ENCODE results near the gene IL17B. TPM values are rescaled to one million over a fixed set of nuclear protein-coding genes. Genes with fewer than 3 reads are reported as not detected.

IL17B gene
- total RNA-seq, 2 donors from 2014 or later = 9.3 TPM; not detected in 1

DNA sequence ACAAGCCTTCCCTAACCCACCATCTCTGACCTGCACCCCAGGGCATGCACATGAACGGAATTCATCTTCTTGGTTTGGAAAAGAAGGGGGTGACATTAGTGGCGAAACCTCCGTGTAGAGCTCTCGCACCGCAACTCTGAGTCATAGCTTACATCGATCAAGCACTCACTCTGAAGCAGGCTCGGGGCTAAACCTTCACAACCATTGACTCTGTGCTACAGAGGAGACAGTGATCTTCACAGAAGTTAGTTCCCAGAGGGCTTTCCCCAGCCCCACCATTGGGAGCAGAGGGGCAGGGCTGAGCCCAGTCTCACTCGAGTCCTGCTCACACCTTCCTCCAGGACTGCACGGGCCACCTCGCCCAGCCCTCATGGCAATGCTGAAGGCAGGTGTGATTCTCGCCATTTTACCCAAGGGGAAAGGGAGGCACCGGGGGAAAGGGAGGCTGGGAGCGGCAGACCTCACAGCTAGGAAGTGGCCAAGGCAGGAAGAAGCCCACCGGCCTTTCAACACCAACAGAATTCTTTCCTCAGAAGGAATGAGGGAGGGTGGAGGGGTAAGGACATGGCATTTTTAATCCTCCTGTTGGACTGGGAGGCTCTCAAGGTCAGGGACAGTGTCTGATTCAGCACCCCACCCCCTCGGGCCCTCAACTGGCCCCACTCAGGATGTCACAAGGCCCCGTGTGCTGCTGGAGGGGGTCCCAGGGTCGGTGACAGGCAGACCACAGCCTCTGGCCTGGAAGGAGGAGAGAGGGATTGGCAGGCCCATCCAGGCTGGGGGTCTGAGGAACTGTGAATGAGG lies 25.9 kb upstream of the IL17B start:
- no peaks in the 10 kb centered on the region for H3K4me1 ChIP-seq (replicated peaks)
- intact Hi-C loops (cut with DNase I) = no loop called here
- H3K36me3 ChIP-seq = no peaks in the 10 kb centered on the region
- no peak for DNase-seq (ENCODE audit: low spot score)
- H3K27me3 ChIP-seq (replicated peaks; ENCODE audit: insufficient read depth) = no peaks in the 10 kb centered on the region
- H3K9me3 ChIP-seq = no peaks in the 10 kb centered on the region
- 68% methylated on average over 17 of the region's 17 CpGs for WGBS
- peak overlapping the region; percentile 80 to 81 for H3K27ac ChIP-seq
- H3K4me3 ChIP-seq = no peak overlapping the region
- no peak for TF ChIP-seq POLR2AphosphoS5 (IDR thresholded peaks at IDR 0.05)
- TF ChIP-seq, protein P1, sequence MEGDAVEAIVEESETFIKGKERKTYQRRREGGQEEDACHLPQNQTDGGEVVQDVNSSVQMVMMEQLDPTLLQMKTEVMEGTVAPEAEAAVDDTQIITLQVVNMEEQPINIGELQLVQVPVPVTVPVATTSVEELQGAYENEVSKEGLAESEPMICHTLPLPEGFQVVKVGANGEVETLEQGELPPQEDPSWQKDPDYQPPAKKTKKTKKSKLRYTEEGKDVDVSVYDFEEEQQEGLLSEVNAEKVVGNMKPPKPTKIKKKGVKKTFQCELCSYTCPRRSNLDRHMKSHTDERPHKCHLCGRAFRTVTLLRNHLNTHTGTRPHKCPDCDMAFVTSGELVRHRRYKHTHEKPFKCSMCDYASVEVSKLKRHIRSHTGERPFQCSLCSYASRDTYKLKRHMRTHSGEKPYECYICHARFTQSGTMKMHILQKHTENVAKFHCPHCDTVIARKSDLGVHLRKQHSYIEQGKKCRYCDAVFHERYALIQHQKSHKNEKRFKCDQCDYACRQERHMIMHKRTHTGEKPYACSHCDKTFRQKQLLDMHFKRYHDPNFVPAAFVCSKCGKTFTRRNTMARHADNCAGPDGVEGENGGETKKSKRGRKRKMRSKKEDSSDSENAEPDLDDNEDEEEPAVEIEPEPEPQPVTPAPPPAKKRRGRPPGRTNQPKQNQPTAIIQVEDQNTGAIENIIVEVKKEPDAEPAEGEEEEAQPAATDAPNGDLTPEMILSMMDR (IDR thresholded peaks at IDR 0.05) = no peak
- no peak for TF ChIP-seq POLR2A (IDR thresholded peaks at IDR 0.05)

DNA sequence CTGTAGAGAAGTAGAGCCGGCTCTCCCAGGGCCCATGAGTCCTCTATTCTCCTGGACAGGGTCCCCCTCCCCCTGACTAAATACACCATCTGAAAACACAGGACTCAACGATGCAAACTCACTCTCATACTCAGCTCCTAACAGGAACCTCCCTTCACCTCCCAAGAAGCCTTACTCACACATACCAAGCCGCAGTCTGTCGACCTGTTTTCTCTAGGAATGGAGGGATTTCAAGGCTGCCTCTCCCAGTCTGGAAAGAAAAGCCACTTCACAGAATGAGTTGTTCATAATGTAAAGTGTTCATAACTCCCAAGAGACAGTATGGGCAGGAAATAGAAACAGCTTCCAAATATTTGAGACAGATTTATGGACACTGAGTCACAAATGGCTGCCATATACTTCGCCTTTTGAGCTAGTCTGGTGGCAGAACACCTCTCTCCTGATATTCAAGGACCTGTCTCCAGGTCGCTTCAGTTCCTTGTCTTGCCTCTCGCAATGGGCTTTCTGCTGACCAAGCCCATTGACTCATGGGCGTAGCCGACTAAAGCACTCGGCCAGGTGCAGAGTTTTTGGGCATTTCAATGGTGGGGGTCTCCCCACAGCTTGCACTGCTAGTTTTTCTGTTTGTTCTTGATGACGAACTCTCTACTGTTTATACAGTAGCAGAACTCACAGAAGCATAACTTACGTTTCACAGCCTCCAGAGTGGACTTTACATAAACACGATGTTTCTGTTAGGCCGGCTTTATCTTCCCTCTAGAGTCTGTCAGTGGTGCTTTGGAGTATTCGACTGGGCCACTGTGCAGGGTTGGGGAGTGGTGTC lies 25.0 kb upstream of the IL17B start:
- H3K36me3 ChIP-seq = no peaks in the 10 kb centered on the region
- no peaks in the 10 kb centered on the region for H3K27me3 ChIP-seq (replicated peaks; ENCODE audit: insufficient read depth)
- intact Hi-C loops (cut with DNase I) = no loop called here
- TF ChIP-seq, protein P1 (IDR thresholded peaks at IDR 0.05) = no peak
- TF ChIP-seq POLR2AphosphoS5 (IDR thresholded peaks at IDR 0.05) (no peak), POLR2A (IDR thresholded peaks at IDR 0.05) (no peak)
- H3K4me1 ChIP-seq (replicated peaks) = no peaks in the 10 kb centered on the region
- no peak for DNase-seq (ENCODE audit: low spot score)
- H3K4me3 ChIP-seq = no peak overlapping the region
- 66% methylated on average over 15 of the region's 15 CpGs for WGBS
- no peaks in the 10 kb centered on the region for H3K9me3 ChIP-seq
- peak overlapping the region; percentile 80 to 81 for H3K27ac ChIP-seq

DNA sequence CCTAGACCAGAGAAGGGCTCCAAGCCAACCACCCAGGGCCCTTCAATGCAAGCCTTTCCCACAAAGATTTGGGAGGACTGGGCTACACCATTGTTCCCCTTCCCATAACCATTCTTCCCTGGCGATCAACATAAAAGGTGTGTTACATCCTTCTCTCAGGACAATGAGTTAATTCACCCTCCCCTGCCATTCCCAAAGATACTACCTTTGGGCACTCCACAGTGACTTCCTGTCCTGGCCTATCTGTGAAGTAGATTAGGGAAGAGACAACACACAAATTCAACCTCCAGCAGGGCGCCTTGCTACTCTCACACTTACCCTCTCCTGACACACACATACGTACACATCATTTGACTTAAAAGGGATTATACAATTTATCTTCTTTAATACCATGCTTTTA lies 23.2 kb upstream of the IL17B start:
- DNase-seq (ENCODE audit: low spot score) = no peak
- Histone ChIP-seq H3K27me3 (replicated peaks; ENCODE audit: insufficient read depth) (no peaks in the 10 kb centered on the region), H3K4me3 (no peak overlapping the region), H3K9me3 (no peaks in the 10 kb centered on the region), H3K4me1 (replicated peaks) (no peaks in the 10 kb centered on the region), H3K27ac (no peak overlapping the region), H3K36me3 (no peaks in the 10 kb centered on the region)
- TF ChIP-seq POLR2A (IDR thresholded peaks at IDR 0.05) (no peak), POLR2AphosphoS5 (IDR thresholded peaks at IDR 0.05) (no peak)
- TF ChIP-seq, protein P1 (IDR thresholded peaks at IDR 0.05) = no peak
- 93% methylated on average over 3 of the region's 3 CpGs for WGBS
- intact Hi-C loops (cut with DNase I) = no loop called here

DNA sequence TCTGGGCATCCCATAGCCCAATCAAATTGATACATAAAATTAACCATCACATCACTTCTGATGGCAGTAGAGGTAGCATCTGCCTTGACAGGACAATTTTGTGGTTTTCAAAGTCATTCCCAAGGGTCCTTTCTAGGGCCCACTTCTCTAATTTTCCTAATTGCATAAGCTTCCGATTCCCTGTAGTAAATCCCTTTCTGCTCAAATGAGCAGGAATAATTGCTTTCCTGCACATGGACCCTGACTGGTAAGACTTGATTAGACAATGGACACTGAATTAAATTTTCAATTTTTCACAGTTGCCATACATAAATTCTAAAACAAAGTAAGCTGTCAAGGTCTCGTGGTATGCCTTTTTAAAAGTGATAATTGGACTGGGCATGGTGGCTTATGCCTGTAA lies 22.0 kb upstream of the IL17B start:
- no peaks in the 10 kb centered on the region for H3K9me3 ChIP-seq
- H3K4me3 ChIP-seq = no peak overlapping the region
- intact Hi-C loops (cut with DNase I) = no loop called here
- no peaks in the 10 kb centered on the region for H3K27me3 ChIP-seq (replicated peaks; ENCODE audit: insufficient read depth)
- no peaks in the 10 kb centered on the region for H3K4me1 ChIP-seq (replicated peaks)
- TF ChIP-seq, protein P1 (IDR thresholded peaks at IDR 0.05) = no peak
- TF ChIP-seq POLR2A (IDR thresholded peaks at IDR 0.05) (no peak), POLR2AphosphoS5 (IDR thresholded peaks at IDR 0.05) (no peak)
- no peaks in the 10 kb centered on the region for H3K36me3 ChIP-seq
- H3K27ac ChIP-seq = no peak overlapping the region
- WGBS = 97% methylated on average over 2 of the region's 2 CpGs
- no peak for DNase-seq (ENCODE audit: low spot score)
